ENCODE data around the gene OPA3.
A peak's percentile ranks its signal among the peaks of the same experiment; 100 is the strongest.

Gene OPA3

DNA sequence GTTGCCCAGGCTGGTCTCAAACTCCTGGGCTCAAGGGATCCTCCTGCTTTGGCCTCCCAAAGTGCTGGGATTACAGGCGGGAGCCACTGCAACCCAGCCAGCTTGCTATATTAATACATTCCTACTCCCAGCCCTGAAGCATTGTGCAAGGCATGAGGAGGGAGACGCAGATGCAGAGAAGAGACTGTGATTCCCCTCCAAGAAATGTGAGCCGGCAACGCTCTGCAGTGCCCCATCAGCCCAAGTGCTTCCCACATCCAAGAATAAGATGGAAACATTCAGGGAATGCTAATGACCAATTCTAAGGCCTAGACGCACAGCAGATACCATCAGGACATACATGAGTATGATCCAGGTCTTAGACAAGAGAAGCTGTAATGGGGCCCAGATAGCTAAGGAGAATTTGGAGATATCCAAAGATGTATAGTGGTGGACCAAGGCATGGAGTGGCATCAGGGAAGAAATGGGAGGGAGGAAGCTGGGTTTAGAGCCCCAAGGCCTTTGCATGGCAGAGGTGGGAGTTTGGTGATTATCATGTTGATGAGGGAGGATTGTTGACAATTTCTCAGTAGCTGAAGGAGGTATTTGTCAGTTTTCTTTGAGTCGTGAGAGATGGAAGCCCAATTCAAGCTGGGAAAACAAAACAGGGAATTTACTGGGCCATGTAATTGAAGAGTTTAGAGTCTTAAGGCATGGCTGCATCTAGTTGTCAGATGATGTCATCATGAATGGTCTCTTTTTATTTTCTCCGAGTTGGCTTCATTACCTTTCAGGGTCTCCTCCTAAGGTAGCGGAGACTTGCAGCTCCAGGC, 83.5 kb downstream of the OPA3 start:
- no peak for DNase-seq

DNA sequence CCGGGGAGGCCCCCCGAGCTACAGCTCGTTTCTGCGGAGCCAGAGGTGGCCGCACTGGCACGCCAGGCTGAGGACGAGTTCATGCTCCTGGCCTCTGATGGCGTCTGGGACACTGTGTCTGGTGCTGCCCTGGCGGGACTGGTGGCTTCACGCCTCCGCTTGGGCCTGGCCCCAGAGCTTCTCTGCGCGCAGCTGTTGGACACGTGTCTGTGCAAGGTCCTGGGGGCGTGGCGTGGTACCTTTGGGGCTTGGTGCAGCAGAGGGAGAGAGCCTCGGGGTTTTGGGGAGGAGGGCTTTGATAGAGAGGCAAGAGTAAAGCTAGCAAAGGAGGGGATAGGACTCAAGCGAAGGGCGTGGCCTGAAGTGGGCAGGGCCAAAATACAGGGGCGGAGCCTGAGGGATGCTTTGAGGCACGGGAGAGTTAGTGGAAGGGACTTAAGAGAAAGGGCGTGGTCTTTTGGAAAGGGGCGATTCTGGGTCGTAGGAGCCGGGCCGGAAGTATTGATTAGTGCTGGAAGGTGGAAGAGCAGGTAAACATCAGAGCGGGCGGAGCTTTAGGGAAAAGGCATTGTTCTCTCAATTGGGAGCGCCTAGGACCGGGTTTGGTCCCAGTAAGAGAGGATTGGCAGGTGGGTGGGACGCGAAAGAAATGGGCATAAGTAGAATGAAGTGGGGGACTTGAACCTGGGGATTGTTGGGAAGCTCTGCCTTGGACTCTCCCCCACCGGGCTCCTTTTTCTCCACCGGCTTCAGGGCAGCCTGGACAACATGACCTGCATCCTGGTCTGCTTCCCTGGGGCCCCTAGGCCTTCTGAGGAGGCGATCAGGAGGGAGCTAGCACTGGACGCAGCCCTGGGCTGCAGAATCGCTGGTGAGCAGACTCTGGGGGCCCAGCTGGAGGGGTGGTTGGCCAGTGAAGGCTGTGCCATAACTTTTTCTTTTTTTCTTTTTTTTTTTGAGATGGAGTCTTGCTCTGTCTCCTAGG, 85.1 kb downstream of the OPA3 start:
- DNase-seq: no peak

GRCh38 chr19:45498411-45499195, 86.0 kb downstream of the OPA3 start, which contains the start of gene PPM1N:
PPM1N (plus strand) TSS chr19:45498443; CDS start chr19:45498473, 30 bp downstream.
- no peak for DNase-seq

- DNase-seq: no peak
Observed at GRCh38 chr19:45497791-45498190, 86.8 kb downstream of the OPA3 start.

GRCh38 chr19:45496349-45496953, 88.2 kb downstream of the OPA3 start:
- DNase-seq: peak in 1 of 2 experiments; percentile 50

GRCh38 chr19:45495178-45495577, 89.4 kb downstream of the OPA3 start:
- no peak for DNase-seq

- DNase-seq: no peak
Observed at GRCh38 chr19:45494261-45494916, 90.2 kb downstream of the OPA3 start.

DNA sequence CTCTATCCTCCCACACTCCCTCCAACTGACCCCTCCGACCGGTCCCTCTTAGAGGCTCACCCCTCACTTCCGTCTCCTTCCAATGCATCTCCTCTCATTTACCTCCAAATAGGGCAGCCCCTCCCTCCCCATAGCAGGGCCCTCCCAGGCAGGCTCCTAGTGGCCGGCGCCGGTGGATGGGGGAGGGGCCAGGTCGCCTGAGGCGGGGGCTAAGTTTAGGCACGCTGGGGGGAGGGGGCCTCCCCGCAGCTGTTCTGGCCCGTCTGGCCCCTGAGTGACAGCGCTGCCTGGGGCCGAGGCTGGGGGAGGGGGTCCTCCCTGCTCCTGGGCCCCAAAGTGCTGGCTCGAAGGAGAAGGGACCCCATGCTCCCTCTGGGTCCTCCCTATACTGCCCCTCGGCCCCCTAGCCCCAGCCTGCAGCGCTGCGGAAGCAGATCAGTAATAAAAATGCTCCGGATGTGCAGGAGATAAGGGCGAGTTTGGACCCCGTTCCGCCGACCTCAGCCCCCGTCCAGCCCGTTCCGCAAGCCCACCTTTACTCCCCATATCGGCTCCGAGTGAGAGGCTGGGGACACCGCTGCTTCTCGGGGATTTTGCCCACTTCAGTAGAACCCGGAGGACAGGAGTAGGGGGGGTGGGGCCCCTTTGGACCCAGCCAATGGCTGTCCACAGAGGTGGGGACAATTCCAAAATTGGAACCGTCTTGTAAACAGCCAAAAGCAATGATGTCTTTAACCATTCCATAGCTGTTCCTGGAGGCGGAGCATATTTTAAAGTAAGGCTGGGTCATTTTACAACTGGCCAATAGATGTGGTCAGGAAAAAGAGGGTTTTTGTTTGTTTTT, 91.8 kb downstream of the OPA3 start:
- DNase-seq: no peak

GRCh38 chr19:45492137-45492626, 92.4 kb downstream of the OPA3 start:
- DNase-seq: no peak

DNA sequence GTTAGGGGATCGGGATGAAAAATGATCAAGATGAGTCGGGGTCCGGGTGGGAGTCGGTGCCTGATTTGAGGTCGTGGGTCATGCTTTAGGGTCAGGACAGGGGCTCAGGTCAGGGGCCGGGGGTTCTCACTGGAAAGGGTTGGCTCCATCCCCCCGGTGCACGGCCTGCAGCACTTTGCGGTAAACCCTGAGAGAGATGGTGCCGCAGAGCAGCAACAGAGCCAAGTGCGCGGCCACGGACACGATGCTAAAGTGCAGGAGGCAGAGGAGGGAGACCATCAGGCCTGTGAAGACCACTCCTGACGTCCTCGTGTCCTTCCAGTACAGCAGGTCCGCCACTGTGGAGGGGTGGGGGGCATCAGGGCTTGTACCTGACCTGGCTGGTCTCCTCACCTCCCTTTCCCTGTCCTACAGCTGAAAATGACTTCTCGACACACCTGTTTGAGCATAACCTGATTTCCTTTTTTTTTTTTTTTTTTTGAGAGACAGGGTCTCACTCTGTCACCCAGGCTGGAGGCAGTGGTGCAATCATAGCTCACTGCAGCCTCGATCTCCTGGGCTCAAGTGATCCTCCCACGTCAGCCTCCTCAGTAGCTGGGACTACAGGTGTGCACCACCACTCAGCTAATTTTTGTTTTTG, 95.3 kb downstream of the OPA3 start:
- DNase-seq: no peak

- no peak for DNase-seq
Observed at GRCh38 chr19:45488708-45489107, 95.9 kb downstream of the OPA3 start.

- peak; percentile 94 to 99 for DNase-seq
Observed at GRCh38 chr19:45485305-45486077, 99.1 kb downstream of the OPA3 start.

GRCh38 chr19:45484273-45484945, 100.2 kb downstream of the OPA3 start:
- DNase-seq: no peak

DNA sequence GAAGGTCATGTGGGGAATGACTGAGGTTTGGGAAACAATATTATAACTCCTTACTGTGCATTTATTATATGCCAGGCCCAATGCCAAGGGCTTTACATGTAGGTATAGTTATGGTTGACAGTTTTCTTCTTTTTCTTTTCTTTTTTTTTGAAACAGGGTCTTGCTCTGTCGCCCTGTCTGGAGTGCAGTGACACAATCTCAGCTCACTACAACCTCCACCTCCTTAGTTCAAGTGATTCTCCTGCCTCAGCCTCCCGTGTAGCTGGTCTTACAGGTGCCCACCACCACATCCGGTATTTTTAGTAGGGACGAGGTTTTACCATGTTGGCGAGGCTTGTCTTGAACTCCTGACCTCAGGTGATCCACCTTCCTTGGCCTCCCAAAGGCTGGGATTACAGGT, 101.6 kb downstream of the OPA3 start:
- DNase-seq: no peak

- DNase-seq: peak; percentile 94 to 98
Observed at GRCh38 chr19:45478454-45479238, 106.0 kb downstream of the OPA3 start.

- peak in 1 of 2 experiments; percentile 70 for DNase-seq
Observed at GRCh38 chr19:45477713-45478453, 106.7 kb downstream of the OPA3 start.
